Activated naive CD8-positive, alpha-beta T cell treated with anti-CD3 and anti-CD28 coated beads for 36 hours (primary cell): ENCODE results near the gene LCN12. TPM values are rescaled to one million over a fixed set of nuclear protein-coding genes. Genes with fewer than 3 reads are reported as not detected.
A peak's percentile ranks its signal among the peaks of the same experiment; 100 is the strongest.
"Not testable (repeated sequence)": the region's sequence is repeated elsewhere in the genome, so short reads cannot be mapped to it uniquely, and the experiment has no call there.

ENCODE experiments used
- DNase-seq: peaks from one replicate; pipeline ENCODE4 v3.0.0; 2021
- H3K27ac Mint-ChIP-seq: one replicate; pipeline ENCODE4 v1.8.0; 2022; ENCODE audit warnings: mild to moderate bottlenecking, moderate library complexity, mixed read lengths
- H3K27me3 Mint-ChIP-seq: one replicate; pipeline ENCODE4 v1.8.0; 2022; ENCODE audit warnings: mild to moderate bottlenecking, mixed read lengths
- H3K36me3 Mint-ChIP-seq: one replicate; pipeline ENCODE4 v1.8.0; 2021; ENCODE audit warnings: mild to moderate bottlenecking, mixed read lengths
- H3K4me1 Mint-ChIP-seq: one replicate; pipeline ENCODE4 v1.8.0; 2021; ENCODE audit warnings: mixed read lengths
- H3K4me3 Mint-ChIP-seq: one replicate; pipeline ENCODE4 v1.8.0; 2022; ENCODE audit warnings: mild to moderate bottlenecking, moderate library complexity, mixed read lengths
- H3K9me3 Mint-ChIP-seq: one replicate; pipeline ENCODE4 v1.8.0; 2022; ENCODE audit warnings: mixed read lengths
- total RNA-seq, 2 experiments: library from RNA; stranded (reverse); gene quantifications; one replicate each; pipeline ENCODE4 v1.2.3, GENCODE V29; 2021

The LCN12 gene
- total RNA-seq, 2 experiments from 2014 or later = 0.84 to 1.2 TPM

GRCh38 chr9:136991993-136992818, 40.1 kb downstream of the LCN12 start, which contains the start of gene PAXX:
Gene PAXX, plus strand, starts transcription at chr9:136992422. Its CDS starts 22 bp downstream, at chr9:136992444.
- Mint-ChIP-seq H3K4me3 (peak within 1 kb of the TSS; percentile 87), H3K36me3 (peaks cover 6% of the 10 kb centered on the region), H3K4me1 (peaks cover 23% of the 10 kb centered on the region), H3K27me3 (no peaks in the 10 kb centered on the region), H3K27ac (peak within 1 kb of the TSS; percentile 86), H3K9me3 (no peaks in the 10 kb centered on the region)
- DNase-seq = peak; percentile 97

GRCh38 chr9:136992819-136993369, 40.8 kb downstream of the LCN12 start:
- Mint-ChIP-seq H3K4me3 (peak overlapping the region; percentile 87), H3K9me3 (no peaks in the 10 kb centered on the region), H3K27me3 (no peaks in the 10 kb centered on the region), H3K36me3 (peaks cover 6% of the 10 kb centered on the region), H3K4me1 (peaks cover 27% of the 10 kb centered on the region), H3K27ac (peak overlapping the region; percentile 86)
- DNase-seq = no peak

GRCh38 chr9:136994180-136994887, 42.3 kb downstream of the LCN12 start:
- Mint-ChIP-seq H3K27me3 (no peaks in the 10 kb centered on the region), H3K27ac (no peak overlapping the region), H3K4me1 (peaks cover 35% of the 10 kb centered on the region), H3K4me3 (no peak overlapping the region), H3K9me3 (no peaks in the 10 kb centered on the region), H3K36me3 (peaks cover 6% of the 10 kb centered on the region)
- no peak for DNase-seq

GRCh38 chr9:136994888-136995230, 42.8 kb downstream of the LCN12 start:
- Mint-ChIP-seq H3K27me3 (no peaks in the 10 kb centered on the region), H3K9me3 (no peaks in the 10 kb centered on the region), H3K4me3 (no peak overlapping the region), H3K27ac (no peak overlapping the region), H3K36me3 (peaks cover 6% of the 10 kb centered on the region), H3K4me1 (peaks cover 38% of the 10 kb centered on the region)
- no peak for DNase-seq

GRCh38 chr9:136995362-136995761, 43.3 kb downstream of the LCN12 start:
- H3K4me1 Mint-ChIP-seq = peaks cover 43% of the 10 kb centered on the region
- no peaks in the 10 kb centered on the region for H3K9me3 Mint-ChIP-seq
- no peak for DNase-seq
- peaks cover 6% of the 10 kb centered on the region for H3K36me3 Mint-ChIP-seq
- H3K27ac Mint-ChIP-seq = no peak overlapping the region
- no peaks in the 10 kb centered on the region for H3K27me3 Mint-ChIP-seq
- H3K4me3 Mint-ChIP-seq = no peak overlapping the region

- no peak for DNase-seq
- Mint-ChIP-seq H3K4me3 (no peak overlapping the region), H3K27ac (peak overlapping the region; percentile 16), H3K36me3 (peaks cover 6% of the 10 kb centered on the region), H3K4me1 (peaks cover 47% of the 10 kb centered on the region), H3K27me3 (no peaks in the 10 kb centered on the region), H3K9me3 (no peaks in the 10 kb centered on the region)
Measured at GRCh38 chr9:136995772-136996311, 43.8 kb downstream of the LCN12 start.

- H3K4me1 Mint-ChIP-seq = peaks cover 43% of the 10 kb centered on the region
- H3K4me3 Mint-ChIP-seq = peak within 1 kb of the TSS; percentile 14
- peak; percentile 47 for DNase-seq
- H3K36me3 Mint-ChIP-seq = peaks cover 6% of the 10 kb centered on the region
- no peaks in the 10 kb centered on the region for H3K27me3 Mint-ChIP-seq
- no peaks in the 10 kb centered on the region for H3K9me3 Mint-ChIP-seq
- peak within 1 kb of the TSS; percentile 16 for H3K27ac Mint-ChIP-seq
Measured at GRCh38 chr9:136996361-136997292, 44.6 kb downstream of the LCN12 start, which contains the start of gene CLIC3. Gene CLIC3, minus strand, starts transcription at chr9:136996568. Its CDS starts 25 bp downstream, at chr9:136996543.

- Mint-ChIP-seq H3K9me3 (no peaks in the 10 kb centered on the region), H3K27ac (peak overlapping the region; percentile 34), H3K4me3 (peak overlapping the region; percentile 10), H3K27me3 (no peaks in the 10 kb centered on the region), H3K36me3 (peaks cover 6% of the 10 kb centered on the region), H3K4me1 (peaks cover 42% of the 10 kb centered on the region)
- no peak for DNase-seq
Measured at GRCh38 chr9:136997371-136997770, 45.3 kb downstream of the LCN12 start.

GRCh38 chr9:136997830-136998234, 45.8 kb downstream of the LCN12 start:
- no peak for DNase-seq
- peaks cover 42% of the 10 kb centered on the region for H3K4me1 Mint-ChIP-seq

GRCh38 chr9:137000177-137000930, 48.3 kb downstream of the LCN12 start:
- Mint-ChIP-seq H3K27ac (peak overlapping the region; percentile 51), H3K4me1 (peaks cover 32% of the 10 kb centered on the region), H3K4me3 (no peak overlapping the region), H3K36me3 (peaks cover under 1% of the 10 kb centered on the region), H3K27me3 (no peaks in the 10 kb centered on the region), H3K9me3 (no peaks in the 10 kb centered on the region)
- peak; percentile 69 for DNase-seq

More at GRCh38 chr9:136997830-136998234, 45.8 kb downstream of the LCN12 start:
- H3K36me3 Mint-ChIP-seq = peaks cover 6% of the 10 kb centered on the region
- no peaks in the 10 kb centered on the region for H3K9me3 Mint-ChIP-seq
- H3K4me3 Mint-ChIP-seq = peak overlapping the region; percentile 10
- H3K27me3 Mint-ChIP-seq = no peaks in the 10 kb centered on the region
- H3K27ac Mint-ChIP-seq = peak overlapping the region; percentile 34

- Mint-ChIP-seq H3K27me3 (no peaks in the 10 kb centered on the region), H3K36me3 (no peaks in the 10 kb centered on the region), H3K4me3 (no peak overlapping the region), H3K27ac (no peak overlapping the region), H3K9me3 (no peaks in the 10 kb centered on the region), H3K4me1 (peaks cover 34% of the 10 kb centered on the region)
- no peak for DNase-seq
Measured at GRCh38 chr9:137001857-137002645, 50.0 kb downstream of the LCN12 start.

- Mint-ChIP-seq H3K9me3 (no peaks in the 10 kb centered on the region), H3K4me3 (no peak overlapping the region), H3K36me3 (no peaks in the 10 kb centered on the region), H3K4me1 (peaks cover 32% of the 10 kb centered on the region), H3K27ac (no peak overlapping the region), H3K27me3 (no peaks in the 10 kb centered on the region)
- no peak for DNase-seq
Measured at GRCh38 chr9:137002646-137003041, 50.6 kb downstream of the LCN12 start.

- not testable (repeated sequence) for H3K36me3 Mint-ChIP-seq, H3K27me3 Mint-ChIP-seq, H3K27ac Mint-ChIP-seq, H3K4me3 Mint-ChIP-seq, DNase-seq, H3K9me3 Mint-ChIP-seq
- peaks cover 22% of the 10 kb centered on the region for H3K4me1 Mint-ChIP-seq
Measured at GRCh38 chr9:137004285-137004684, 52.2 kb downstream of the LCN12 start.
